GM18909 (cell line): ENCODE data around the gene MTFP1.
"Not testable (repeated sequence)": the region's sequence is repeated elsewhere in the genome, so short reads cannot be mapped to it uniquely, and the experiment has no call there.

Source experiments
- ATAC-seq: cut with Tn5 transposase; IDR thresholded peaks from one replicate; pipeline ENCODE4 v1.9.1; 2021; ENCODE audit warnings: mild to moderate bottlenecking; ENCODE audit not compliant: unreplicated experiment, poor library complexity

Gene MTFP1

DNA sequence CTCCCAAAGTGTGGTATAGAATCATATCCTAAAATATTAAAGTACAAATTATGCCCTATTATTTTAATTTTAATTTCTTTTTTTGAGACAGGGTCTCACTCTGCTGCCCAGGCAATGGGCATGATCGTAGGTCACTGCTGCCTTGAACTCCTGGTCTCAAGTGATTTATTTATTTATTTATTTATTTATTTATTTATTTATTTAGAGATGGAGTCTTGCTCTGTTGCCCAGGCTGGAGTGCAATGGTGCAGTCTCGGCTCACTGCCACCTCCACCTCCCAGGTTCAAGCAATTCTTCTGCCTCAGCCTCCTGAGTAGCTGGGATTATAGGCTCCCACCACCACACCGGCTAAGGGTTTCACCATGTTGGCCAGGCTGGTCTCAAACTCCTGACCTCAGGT is 24.5 kb upstream of the MTFP1 start:
- not testable (repeated sequence) for ATAC-seq

DNA sequence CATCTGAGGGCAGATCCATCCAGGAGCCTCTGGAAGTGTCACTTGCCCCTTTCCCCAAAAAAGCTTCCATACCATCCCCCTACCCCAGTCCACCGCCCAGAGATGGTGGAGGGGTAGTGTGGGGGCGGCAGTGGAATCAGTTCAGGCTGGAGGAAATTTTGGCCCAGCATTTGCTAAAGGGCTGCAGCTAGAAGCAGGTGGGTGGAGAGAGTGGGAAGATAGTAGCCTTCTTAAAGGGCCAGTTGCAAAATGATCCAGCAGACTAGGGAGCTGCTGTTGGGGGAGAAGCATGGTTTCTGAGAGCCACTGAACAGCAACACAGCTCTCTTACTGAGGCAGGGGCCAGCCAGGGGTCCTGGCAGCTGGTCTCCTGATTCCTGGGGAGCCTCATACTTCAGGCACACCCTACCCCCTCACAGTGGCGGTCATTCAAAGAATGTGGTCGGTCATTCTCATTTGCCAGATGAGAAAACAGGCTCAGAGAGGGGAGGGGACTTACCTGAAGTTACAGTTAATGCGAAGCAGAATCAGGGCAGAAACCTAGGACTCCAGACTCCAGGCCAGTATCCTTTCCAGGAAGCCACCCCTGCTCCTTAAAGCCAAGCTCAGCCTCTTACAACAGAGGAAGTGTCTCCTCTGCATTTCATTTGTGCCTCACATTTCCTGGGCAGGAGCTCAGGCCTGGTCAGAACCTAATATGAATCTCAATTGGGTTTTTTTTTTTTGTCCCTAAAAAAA is 23.4 kb upstream of the MTFP1 start:
- ATAC-seq: no peak

DNA sequence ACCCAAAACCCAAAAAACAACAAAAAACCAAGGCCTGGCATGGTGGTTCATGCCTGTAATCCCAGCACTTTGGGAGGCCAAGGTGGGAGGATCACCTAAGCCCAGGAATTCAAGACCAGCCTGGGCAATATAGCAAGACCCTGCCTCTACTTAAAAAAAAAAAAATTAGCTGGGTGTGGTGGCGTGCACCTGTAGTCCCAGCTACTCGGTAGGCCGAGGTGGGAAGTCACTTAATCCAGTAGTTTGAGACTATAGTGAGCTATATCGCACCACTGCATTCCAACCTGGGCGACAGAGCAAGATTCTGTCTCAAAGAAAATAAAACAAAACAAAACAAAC is 22.8 kb upstream of the MTFP1 start:
- ATAC-seq: not testable (repeated sequence)

DNA sequence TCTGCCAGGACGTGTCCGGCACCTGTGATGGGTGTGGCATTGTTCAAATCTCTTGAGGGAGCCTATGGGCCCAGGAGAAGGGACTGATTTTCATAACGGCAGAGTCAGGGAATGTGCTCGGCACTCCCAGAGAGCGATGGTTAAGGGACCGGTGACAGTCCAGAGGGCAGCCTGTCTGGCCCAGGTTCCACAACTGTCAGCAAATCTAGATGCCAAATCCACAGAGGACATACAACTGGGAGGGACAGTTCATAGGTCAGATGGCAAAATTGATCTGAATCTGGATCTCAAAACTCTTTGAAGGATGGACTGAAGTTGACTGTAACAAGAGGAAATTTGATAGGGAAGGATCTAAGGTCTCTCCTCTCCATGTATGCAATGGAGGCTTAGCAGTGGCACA is 21.3 kb upstream of the MTFP1 start:
- no peak for ATAC-seq

DNA sequence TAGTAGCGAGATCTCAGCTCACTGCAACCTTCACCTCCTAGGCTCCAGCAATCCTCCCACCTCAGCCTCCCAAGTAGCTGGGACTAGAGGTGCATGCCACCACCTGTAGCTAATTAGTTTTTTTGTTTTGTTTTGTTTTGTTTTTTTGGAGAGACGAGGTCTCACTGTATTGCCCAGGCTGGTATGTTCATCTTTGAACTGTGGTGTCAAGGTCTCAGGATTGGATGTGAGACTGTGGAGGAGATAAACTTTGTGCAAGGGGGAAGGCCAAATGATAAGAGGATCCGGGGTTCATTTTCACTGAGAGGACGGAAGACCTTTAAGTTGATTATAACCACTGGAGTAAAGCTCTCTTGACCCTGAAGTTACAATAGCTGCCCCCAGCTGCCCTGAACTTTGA is 19.8 kb upstream of the MTFP1 start:
- no peak for ATAC-seq

DNA sequence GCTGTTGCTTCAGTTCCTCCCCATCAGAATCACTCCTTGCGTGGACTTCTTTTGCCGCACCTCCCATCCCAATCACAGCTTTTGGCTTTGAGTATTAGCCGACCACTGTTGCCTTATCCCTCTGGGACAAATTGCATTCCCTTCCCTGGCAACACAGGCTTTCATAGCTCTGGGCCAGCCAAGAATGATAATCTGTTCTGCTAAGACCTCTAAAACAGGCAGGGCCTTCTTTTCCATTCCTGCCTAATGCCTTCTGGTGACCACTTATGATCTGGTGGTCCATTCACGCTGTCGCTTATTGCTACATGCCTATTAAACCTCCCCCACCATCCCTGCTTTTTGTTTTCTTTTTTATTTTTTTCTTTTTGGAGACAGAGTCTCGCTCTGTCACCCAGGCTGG is 19.2 kb upstream of the MTFP1 start:
- no peak for ATAC-seq

DNA sequence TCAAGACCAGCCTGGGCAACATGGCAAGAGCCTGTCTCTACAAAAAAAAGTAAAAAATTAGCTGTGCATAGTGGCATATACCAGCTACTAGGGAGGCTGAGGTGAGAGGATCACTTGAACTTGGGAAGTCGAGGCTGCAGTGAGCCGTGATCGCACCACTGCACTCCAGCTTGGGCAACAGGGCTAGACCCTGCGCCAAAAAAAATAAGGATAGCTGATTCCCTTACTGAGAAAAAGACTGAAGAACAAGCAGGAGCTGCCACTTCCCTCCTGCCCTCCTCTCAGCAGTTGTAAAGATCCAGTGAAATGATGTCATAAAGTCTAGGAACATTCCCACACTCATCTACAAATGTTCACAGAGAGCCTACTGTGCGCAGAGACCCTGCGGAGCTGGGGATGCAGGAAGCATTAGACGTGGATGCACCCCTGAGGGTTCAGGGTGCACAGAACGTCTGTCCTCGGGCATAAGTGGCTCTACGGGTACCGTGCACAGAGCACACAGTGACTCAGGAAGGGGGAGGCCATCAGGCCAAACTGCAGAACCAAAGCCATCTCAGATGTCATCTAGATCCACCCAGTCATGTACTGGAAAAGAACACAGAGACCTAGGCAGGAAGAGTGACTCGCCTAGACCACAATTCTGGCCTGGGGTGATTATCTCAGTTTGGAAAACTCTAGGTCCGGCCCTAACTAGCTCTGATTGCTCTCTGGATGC is 17.0 kb upstream of the MTFP1 start:
- no peak for ATAC-seq

DNA sequence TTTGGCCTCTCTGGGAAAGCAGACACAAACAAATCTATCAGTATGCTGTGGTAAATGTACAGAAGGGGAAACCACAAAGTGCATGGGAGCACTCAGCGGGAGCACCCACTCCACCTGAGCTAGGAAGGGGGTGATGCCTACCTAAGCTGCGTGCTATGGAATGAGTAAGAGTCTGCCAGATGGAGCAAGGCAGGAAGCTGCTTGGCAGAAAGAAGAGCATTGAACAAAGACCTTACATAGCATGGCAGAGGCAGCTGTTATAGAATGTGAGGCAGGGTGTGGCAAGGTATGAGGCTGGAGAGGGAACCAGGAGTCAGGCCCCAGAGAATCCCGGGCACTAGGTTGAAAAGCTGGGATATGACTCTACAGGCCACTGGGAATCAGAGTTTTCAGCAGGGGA is 13.8 kb upstream of the MTFP1 start:
- no peak for ATAC-seq

DNA sequence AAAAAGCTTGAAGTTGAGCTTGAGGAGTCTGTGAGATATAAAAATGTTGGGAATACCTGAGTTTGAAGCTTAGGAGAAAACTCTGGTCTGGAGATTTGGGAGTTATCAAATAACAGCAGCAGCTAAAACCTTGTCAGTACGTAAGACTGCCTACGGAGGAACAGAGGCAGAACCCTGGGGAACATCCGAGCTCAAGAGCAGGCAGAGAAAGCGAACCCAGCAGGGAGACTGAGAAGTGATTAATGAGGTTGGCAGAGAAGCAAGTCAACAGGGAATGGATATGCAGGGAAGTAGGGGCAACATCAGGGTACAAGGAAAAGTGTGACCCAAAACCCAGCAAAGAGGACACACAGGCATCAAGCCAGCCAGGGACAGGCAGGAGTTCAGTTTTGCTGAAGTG is 12.6 kb upstream of the MTFP1 start:
- ATAC-seq: no peak

DNA sequence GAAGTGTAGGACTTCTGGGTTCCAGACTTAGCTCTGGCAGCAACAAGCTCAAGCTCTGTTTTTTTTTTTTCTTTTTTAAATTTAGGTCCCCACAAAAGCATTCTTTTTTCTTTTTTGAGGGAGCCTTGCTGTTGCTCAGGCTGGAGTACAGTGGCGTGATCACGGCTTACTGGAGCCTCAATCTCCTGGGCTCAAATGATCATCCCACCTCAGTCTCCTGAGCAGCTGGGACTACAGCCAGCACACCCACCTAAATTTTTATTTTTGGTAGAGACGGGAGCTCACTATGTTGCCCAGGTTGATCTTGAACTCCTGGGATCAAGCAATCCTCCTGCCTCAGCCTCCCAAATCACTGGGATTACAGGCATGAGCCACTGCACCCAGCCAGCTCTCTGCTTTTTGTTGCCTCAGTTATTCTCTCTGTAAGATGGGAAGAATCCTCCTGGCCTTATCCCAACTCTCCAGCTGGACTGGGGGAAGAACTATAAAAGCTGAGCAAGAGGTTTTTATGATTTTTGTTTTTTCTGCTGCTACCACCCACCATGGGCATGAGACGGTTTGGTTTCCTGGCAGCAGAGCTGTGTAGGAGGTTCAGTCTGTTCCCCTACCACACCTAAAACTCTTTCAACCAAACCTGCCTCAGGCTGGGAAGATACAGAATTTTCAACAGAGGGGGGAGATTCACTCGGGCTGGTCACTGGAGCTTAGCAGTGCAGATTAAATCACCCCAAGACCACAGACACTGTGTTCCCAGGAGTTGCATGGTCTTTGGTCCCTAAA is 11.6 kb upstream of the MTFP1 start:
- ATAC-seq: no peak

DNA sequence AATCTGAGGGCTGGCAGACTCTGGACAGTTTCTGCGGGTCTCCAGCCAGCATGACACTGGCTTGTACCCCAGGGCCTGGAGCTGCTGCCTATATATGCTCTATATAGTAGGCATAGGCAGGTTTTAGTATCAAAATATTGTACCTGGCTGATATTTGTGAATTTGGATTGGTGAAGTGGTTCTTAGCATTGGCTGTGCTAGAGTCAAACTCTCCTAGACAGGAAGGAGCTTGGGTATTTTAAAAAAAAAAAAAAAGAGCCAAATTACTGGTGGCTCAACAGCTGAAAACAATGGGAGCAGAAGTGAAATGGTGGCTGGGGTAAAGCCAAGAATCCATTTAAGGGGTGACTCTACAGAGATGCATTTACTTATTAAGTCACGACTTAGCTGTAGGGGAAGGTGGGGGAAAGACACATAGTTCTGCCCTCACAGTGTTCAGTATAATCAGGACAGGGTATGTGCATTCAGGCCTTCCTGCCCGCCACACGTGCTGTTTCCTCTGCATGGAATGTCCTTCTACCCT is 11.0 kb upstream of the MTFP1 start:
- ATAC-seq: no peak

DNA sequence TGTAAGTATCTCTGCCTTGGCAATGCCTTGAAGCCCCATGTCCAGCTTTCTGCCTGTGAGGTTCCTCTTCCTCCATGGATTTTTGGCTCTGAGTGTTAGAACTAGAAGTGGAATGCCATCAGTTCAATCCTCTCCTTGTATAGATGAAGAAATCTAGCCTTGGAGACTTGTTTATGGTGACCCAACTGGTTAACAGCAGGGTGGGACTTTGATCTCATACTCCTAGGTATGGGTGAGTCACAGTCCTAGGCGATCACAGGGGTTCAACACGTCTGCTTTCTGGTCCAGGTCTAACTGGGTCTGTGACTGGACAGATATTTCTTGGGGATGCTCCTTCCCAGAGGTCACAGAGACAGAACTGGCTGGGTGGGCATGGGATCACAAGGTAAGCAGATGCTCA is 9.2 kb upstream of the MTFP1 start:
- no peak for ATAC-seq

DNA sequence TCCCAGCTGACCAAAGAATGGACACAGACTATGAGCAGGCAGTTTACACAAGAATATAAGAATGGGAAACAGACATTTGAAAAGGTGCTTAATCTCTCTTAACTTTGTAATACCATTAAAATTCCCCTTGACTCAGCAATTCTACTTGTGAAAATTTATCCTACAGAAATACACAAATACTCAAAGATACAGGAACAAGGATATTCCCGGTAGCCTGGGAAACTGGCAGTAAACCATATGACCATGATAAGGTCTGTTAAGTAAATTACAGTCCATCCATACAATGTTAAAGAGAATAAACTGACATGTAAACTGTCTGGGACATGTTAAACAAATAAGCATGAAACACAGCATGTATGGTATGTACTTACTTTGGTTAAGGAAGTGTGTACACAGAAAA is 8.7 kb upstream of the MTFP1 start:
- ATAC-seq: no peak

DNA sequence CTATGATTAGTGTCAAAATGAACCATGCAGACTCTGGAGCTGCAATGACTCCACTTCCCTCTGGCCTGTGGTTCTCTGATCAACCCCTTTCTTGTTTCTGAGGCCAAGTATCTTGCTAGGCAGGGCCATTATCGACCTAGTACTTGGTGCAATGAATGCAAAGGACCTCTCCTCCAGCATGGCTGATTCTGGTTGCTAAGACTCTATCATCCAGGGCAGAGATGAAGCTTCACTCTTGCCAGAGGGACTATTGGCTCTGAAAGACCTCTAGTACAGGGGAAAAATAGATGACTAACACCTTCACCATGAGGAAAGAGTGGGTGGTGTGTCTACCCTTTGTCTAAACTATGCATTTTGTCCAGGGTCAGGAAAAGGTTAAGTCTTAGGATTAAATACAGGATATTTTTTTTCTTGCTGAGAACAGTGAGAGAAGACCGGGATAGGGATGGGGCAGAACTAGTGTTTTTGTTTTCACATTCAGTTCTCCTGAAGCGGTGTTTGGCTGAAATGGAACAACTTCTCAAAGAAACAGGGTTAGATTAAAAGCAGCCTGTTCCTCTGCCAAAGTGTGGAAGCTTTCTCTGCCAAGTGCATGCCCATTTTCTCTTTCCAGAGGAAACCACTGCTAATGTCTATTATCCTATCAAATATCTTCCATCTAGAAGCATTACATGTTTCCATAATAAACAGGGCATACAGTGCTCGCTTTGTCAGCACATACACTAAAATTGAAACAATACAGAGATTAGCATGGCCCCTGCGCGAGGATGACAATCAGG is 5.0 kb upstream of the MTFP1 start:
- ATAC-seq: no peak

DNA sequence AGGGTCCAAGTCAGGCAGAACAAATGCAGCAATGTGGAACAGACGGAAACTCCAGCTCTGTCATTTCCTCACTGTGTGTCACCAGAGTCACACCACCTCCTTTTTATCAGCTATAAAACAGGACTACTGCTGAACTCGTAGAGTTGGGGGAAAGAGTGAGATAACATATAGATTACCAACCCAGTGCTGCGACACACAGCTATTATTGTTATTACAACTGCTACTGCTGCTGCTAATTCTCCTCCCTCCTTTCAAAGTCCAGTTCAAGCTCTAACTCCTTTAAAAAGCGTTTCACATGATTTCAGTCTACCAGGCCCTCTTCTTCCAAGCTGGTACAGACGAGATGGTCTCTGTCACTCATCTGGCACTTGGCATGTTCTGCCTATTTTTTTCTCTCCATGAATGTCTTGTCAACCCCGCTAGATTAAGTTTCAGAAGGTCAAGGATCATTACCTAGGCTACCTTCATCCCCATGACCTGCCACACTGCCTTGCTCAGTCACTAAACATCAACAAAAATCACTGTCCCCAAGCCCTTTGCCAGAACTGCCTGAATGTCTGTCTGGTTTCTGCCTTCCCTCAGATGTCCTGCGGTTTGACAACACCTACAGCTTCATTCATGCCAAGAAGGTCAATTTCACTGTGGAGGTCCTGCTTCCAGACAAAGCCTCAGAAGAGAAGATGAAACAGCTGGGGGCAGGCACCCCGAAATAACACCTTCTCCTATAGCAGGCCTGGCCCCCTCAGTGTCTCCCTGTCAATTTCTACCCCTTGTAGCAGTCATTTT is 3.7 kb upstream of the MTFP1 start:
- no peak for ATAC-seq

DNA sequence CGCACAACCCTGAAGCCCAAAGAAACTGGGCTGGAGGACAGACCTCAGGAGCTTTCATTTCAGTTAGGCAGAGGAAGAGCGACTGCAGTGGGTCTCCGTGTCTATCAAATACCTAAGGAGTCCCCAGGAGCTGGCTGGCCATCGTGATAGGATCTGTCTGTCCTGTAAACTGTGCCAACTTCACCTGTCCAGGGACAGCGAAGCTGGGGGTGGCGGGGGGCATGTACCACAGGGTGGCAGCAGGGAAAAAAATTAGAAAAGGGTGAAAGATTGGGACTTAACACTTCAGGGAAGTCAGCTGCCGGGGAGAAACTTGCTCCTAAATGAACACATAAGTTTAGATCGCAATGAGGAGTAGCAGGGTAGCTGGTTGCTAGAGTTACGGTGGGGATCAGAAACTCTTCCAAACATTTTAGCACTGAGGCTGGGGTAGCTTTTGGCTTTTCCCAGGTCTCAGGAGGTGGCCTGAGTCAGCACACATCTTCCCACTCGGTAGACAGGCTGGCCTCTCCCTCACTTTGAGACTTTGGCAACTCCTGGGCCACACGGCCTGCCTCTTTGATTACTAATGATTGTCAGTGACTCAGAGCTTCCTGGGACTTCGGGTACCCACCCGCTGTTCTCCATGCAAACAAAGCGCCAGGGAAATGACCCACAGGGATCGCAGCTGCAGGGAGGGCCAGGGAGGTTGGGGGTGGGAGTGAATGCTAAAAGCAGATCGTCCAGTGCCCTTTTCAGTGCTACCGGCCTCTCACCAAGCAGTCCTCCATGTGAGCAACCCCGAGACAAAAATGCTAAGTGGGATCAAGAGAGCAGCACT is 2.9 kb upstream of the MTFP1 start:
- no peak for ATAC-seq

DNA sequence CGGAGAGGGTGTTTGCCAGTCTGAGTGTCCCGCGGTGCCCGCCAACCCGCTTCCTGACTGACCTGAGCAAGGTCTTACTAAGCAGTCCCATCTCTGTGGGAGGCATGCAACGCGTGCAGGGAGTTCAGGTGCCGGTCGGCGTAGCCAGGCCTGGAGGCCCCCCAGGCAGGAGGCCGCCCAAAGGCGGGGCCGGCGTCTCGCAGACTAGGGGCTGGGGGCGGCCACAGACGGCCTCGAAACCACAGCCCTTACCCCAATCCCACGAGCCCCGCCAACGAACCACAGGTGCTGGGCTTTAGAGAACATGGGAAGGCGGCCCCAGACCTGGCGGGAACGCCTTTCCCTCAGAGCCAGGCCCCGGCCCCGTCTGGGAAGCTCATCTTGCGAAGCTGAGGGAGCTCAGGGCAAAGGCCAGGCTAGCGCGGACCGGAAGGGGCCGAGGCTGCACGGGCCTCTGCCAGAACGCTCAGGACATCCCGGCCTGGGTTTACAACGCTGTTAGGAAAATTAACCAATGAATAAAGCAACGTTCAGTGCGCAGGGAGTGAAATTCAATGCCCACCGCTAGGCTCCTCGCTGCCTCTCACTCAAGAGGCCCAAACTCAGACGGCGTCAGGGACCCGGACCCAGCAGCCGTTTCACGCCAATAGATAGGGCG is 2.1 kb upstream of the MTFP1 start:
- peak; percentile 32 for ATAC-seq

DNA sequence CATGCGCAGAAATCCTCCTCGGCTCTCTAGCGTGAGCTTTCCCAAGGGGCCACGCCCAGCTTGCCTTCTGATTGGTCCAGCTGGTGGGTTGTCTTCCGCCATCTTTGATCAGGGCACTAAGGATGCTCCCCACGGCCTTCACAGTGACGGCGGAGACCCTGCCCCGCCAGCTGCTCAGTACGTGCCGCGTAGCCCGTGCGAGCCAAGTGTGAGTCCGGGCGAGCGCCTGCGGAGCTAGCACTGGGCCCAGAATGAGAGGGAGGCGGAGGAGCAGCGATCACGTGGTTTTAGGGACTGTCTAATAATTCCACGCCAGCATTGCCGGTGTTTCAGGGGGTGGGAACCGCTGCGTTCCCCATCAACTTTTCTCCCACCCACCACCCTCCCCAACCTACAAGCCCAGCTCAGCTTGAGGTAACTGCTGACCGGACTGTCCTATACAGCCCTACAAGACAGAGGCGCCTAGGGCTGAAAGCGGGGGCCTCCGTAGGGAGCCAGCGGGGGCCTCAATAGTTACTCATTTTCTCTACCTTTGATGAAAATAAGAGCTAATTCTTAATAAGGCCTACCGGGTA is 1.5 kb upstream of the MTFP1 start:
- peak; percentile 84 for ATAC-seq
